ENCODE data around the gene C4orf36. TPM values are rescaled to one million over a fixed set of nuclear protein-coding genes. Genes with fewer than 3 reads are reported as not detected.

Gene C4orf36
- total RNA-seq, 1 donor from 2014 or later: 1.3 TPM

- Mint-ChIP-seq H3K9me3 (no peaks in the 10 kb centered on the region), H3K27me3 (no peaks in the 10 kb centered on the region), H3K27ac (no peak overlapping the region), H3K4me1 (ENCODE audit: unreplicated experiment) (peaks cover 8% of the 10 kb centered on the region), H3K36me3 (peaks cover 3% of the 10 kb centered on the region), H3K4me3 (no peak overlapping the region)
- DNase-seq (ENCODE audit: extremely low spot score, unreplicated experiment): no peak
- no peak for TF ChIP-seq CTCF (conservative IDR thresholded peaks at IDR 0.05)
Observed at GRCh38 chr4:86918539-86919072, 26.4 kb upstream of the C4orf36 start.

DNA sequence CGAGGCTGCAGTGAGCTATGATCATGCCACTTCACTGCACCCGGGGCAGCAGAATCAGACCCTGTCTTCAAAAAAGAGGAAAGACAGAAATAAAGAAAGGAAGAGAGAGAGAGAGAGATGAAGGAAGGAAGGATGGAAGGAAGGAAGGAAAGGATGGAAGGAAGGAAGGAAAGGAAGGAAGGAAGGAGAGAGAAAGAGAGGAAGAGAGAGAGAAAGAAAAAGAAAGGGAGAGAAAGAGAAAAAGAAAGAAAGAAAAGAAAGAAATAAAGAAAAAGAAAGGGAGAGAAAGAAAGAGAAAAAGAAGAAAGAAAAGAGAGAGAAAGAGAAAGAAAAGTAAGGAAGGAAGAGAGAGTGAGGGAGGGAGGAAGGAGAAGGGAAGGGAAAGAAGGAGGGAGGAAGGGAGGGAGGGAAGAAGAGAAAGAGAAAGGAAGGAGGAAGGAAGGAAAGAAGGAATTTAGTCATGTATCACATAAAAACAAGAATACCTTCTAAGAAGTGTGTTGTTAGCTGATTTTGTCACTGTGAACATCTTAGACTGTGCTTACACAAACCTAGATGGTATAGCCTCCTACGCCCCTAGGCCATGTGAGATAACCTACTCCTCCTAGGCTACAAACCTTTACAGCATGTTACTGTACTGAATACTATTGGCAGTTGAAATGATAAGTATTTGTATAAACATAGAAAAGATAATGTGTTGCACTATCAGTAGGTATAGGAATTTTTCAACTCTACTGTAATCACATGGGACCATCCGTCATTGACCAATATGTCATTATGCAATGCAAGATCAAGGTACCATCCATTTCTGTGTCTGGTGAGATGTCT, 25.2 kb upstream of the C4orf36 start:
- no peak for TF ChIP-seq CTCF (conservative IDR thresholded peaks at IDR 0.05)
- no peak overlapping the region for H3K4me3 Mint-ChIP-seq

GRCh38 chr4:86916392-86916791, 24.2 kb upstream of the C4orf36 start:
- peaks cover 3% of the 10 kb centered on the region for H3K4me1 Mint-ChIP-seq (ENCODE audit: unreplicated experiment)
- no peak overlapping the region for H3K4me3 Mint-ChIP-seq
- no peak for TF ChIP-seq CTCF (conservative IDR thresholded peaks at IDR 0.05)
- no peaks in the 10 kb centered on the region for H3K9me3 Mint-ChIP-seq
- DNase-seq (ENCODE audit: extremely low spot score, unreplicated experiment): no peak
- no peak overlapping the region for H3K27ac Mint-ChIP-seq
- peaks cover 3% of the 10 kb centered on the region for H3K36me3 Mint-ChIP-seq
- H3K27me3 Mint-ChIP-seq: no peaks in the 10 kb centered on the region

More for the DNA sequence above, 25.2 kb upstream of the C4orf36 start:
- Mint-ChIP-seq H3K4me1 (ENCODE audit: unreplicated experiment) (peaks cover 6% of the 10 kb centered on the region), H3K27ac (no peak overlapping the region), H3K27me3 (no peaks in the 10 kb centered on the region), H3K36me3 (peaks cover 3% of the 10 kb centered on the region), H3K9me3 (no peaks in the 10 kb centered on the region)
- no peak for DNase-seq (ENCODE audit: extremely low spot score, unreplicated experiment)

DNA sequence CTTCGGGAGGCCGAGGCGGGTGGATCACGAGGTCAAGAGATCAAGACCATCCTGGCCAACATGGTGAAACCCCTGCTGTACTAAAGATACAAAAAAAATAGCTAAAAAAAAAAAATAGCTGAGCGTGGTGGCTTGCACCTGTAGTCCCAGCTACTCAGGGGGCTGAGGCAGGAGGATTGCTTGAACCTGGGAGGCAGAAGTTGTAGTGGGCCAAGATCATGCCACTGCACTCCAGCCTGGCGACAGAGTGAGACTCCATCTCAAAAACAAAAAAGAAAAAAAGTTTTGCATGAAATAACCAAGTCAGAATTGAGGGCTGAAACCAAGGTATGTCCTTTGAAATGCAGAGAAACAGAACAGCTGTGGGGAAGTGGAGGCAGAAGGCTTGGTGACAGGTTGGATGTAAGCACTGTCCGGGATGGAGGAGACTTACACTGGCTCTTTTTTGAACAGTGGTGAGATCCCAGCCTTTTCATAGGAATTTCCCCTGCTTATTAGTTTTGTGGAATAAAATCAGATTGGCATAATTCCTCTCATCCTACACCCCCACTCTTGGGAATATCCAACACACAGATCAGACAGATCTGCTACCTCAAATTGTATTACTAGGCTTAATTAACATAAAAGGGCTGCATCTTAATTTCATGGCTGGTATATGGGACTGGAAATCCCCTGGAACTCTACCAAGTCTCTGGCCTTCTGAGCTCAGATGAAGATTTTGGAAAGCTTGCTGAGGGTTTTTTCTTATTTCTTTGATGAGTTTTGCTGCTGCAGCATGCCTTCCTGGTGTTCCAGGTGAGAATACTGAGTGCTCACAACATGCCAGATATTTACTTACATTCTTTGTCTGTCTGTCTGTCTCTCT, 18.8 kb upstream of the C4orf36 start:
- H3K9me3 Mint-ChIP-seq: no peaks in the 10 kb centered on the region
- DNase-seq (ENCODE audit: extremely low spot score, unreplicated experiment): no peak
- H3K4me1 Mint-ChIP-seq (ENCODE audit: unreplicated experiment): peaks cover 8% of the 10 kb centered on the region
- no peak overlapping the region for H3K4me3 Mint-ChIP-seq
- no peak for TF ChIP-seq CTCF (conservative IDR thresholded peaks at IDR 0.05)
- H3K36me3 Mint-ChIP-seq: peaks cover 3% of the 10 kb centered on the region
- no peak overlapping the region for H3K27ac Mint-ChIP-seq
- no peaks in the 10 kb centered on the region for H3K27me3 Mint-ChIP-seq

DNA sequence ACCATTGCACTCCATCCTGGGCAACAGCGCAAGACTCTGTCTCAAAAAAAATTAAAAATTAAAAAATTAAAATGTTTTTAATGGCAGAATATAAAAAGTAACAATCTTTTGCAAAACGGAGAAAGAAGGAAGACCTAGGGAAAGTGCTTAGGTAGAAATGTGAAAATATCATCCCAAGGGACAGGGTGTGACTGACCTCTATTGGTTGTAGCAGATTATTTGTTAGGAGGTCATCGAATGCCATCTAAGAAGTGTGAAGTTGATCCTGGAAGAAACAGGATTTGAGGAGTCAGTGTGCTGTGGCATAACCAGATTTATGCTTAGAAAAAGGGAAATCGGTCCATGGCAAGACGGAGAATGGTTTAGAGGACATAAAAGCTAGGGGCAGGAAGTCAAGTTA, 18.1 kb upstream of the C4orf36 start:
- TF ChIP-seq CTCF (conservative IDR thresholded peaks at IDR 0.05): peak; percentile 23
- no peak for DNase-seq (ENCODE audit: extremely low spot score, unreplicated experiment)
- H3K27me3 Mint-ChIP-seq: no peaks in the 10 kb centered on the region
- no peak overlapping the region for H3K27ac Mint-ChIP-seq
- no peaks in the 10 kb centered on the region for H3K9me3 Mint-ChIP-seq
- H3K4me1 Mint-ChIP-seq (ENCODE audit: unreplicated experiment): peaks cover 8% of the 10 kb centered on the region
- H3K36me3 Mint-ChIP-seq: peaks cover 3% of the 10 kb centered on the region
- H3K4me3 Mint-ChIP-seq: no peak overlapping the region
